Measurements from ENCODE around the gene HBS1L. TPM values are rescaled to one million over a fixed set of nuclear protein-coding genes. Genes with fewer than 3 reads are reported as not detected.

Gene HBS1L
- total RNA-seq, 1 experiment from 2014 or later, result 81.2 TPM

GRCh38 chr6:135054226-135054568, 425 bp downstream of the HBS1L start:
- no peaks in the 10 kb centered on the region for H3K9me3 Mint-ChIP-seq (ENCODE audit: unreplicated experiment)
- no peaks in the 10 kb centered on the region for H3K27me3 Mint-ChIP-seq (ENCODE audit: insufficient read depth, unreplicated experiment)
- H3K4me3 ChIP-seq (ENCODE audit: low read depth, low read length), result peak overlapping the region; percentile 82
- peaks cover 17% of the 10 kb centered on the region for H3K36me3 Mint-ChIP-seq (ENCODE audit: insufficient read depth, unreplicated experiment)
- H3K27ac Mint-ChIP-seq (ENCODE audit: unreplicated experiment), result peak overlapping the region; percentile 94
- TF ChIP-seq, protein P1, sequence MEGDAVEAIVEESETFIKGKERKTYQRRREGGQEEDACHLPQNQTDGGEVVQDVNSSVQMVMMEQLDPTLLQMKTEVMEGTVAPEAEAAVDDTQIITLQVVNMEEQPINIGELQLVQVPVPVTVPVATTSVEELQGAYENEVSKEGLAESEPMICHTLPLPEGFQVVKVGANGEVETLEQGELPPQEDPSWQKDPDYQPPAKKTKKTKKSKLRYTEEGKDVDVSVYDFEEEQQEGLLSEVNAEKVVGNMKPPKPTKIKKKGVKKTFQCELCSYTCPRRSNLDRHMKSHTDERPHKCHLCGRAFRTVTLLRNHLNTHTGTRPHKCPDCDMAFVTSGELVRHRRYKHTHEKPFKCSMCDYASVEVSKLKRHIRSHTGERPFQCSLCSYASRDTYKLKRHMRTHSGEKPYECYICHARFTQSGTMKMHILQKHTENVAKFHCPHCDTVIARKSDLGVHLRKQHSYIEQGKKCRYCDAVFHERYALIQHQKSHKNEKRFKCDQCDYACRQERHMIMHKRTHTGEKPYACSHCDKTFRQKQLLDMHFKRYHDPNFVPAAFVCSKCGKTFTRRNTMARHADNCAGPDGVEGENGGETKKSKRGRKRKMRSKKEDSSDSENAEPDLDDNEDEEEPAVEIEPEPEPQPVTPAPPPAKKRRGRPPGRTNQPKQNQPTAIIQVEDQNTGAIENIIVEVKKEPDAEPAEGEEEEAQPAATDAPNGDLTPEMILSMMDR (IDR thresholded peaks at IDR 0.05; ENCODE audit: insufficient read depth in 1 of 2, low read depth in 1 of 2, low read length in 1 of 2, severe bottlenecking in 1 of 2, unreplicated experiment in 1 of 2), result no peak
- peaks cover 20% of the 10 kb centered on the region for H3K4me1 Mint-ChIP-seq (ENCODE audit: low read depth, unreplicated experiment)
- DNase-seq, result peak in 1 of 2 experiments; percentile 1
- ChIA-PET POLR2A (interaction anchor here (1.0 to 1.2 kb wide), 2 partner anchors 8 to 127 kb away, joined by 4 to 5 read pairs; partner anchors contain the start of gene MYB), CTCF (interaction anchor here (0.6 kb wide), 1 partner anchor 418 kb away, joined by 9 read pairs; no protein-coding TSS in a partner anchor)
- intact Hi-C loops (cut with micrococcal nuclease; ENCODE audit: unreplicated experiment), result loop anchor here (10.0 kb wide), 2 partner anchors 131 to 371 kb away; partner anchors contain the start of gene MYB
- no peaks in the 10 kb centered on the region for H3K27me3 ChIP-seq (replicated peaks; ENCODE audit: control insufficient read depth, insufficient read depth, low read length)
- no peaks in the 10 kb centered on the region for H3K9me3 ChIP-seq
- no peaks in the 10 kb centered on the region for H3K4me1 ChIP-seq
- BruUV-seq (replicated peaks), result no TSS peak
- H3K4me3 Mint-ChIP-seq (ENCODE audit: unreplicated experiment), result peak overlapping the region; percentile 90
- no peaks in the 10 kb centered on the region for H3K36me3 ChIP-seq (ENCODE audit: control insufficient read depth, insufficient read depth, low read length)

DNA sequence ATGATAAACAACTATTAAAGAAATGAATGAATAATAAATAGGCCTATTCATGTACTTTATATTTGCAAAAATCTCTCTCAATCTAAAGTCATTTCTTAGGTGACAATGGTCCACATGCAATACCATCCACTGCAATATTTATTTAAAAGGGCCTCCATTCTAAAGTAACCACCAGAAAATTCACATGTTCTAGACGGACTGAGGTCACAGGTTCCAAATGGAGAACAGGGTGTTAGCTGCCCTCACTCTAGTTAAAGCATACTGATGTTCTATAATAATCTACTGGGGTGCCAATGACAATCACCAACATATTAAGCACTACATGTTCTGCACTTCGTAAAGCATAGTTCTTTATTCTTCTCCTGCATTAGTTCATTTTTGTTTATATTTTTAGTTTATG, 1.2 kb downstream of the HBS1L start:
- TF ChIP-seq, protein P1 (IDR thresholded peaks at IDR 0.05; ENCODE audit: insufficient read depth in 1 of 2, low read depth in 1 of 2, low read length in 1 of 2, severe bottlenecking in 1 of 2, unreplicated experiment in 1 of 2), result no peak
- Mint-ChIP-seq H3K9me3 (ENCODE audit: unreplicated experiment) (no peaks in the 10 kb centered on the region), H3K27ac (ENCODE audit: unreplicated experiment) (no peak overlapping the region), H3K27me3 (ENCODE audit: insufficient read depth, unreplicated experiment) (no peaks in the 10 kb centered on the region), H3K36me3 (ENCODE audit: insufficient read depth, unreplicated experiment) (peaks cover 24% of the 10 kb centered on the region), H3K4me3 (ENCODE audit: unreplicated experiment) (peak overlapping the region; percentile 90), H3K4me1 (ENCODE audit: low read depth, unreplicated experiment) (peaks cover 20% of the 10 kb centered on the region)
- DNase-seq, result no peak
- intact Hi-C loops (cut with micrococcal nuclease; ENCODE audit: unreplicated experiment), result loop anchor here (10.0 kb wide), 2 partner anchors 131 to 371 kb away; partner anchors contain the start of gene MYB
- ChIA-PET POLR2A (no interaction called here), CTCF (no interaction called here)
- Histone ChIP-seq H3K36me3 (ENCODE audit: control insufficient read depth, insufficient read depth, low read length) (no peaks in the 10 kb centered on the region; the same call in 1 of the 2 replicates), H3K9me3 (no peaks in the 10 kb centered on the region), H3K27me3 (replicated peaks; ENCODE audit: control insufficient read depth, insufficient read depth, low read length) (no peaks in the 10 kb centered on the region), H3K4me1 (no peaks in the 10 kb centered on the region), H3K4me3 (ENCODE audit: low read depth, low read length) (peak overlapping the region; percentile 82)
- BruUV-seq (replicated peaks), result TSS peak; percentile 57

GRCh38 chr6:135052939-135053338, 1.7 kb downstream of the HBS1L start:
- intact Hi-C loops (cut with micrococcal nuclease; ENCODE audit: unreplicated experiment), result loop anchor here (10.0 kb wide), 2 partner anchors 132 to 372 kb away; partner anchors contain the start of gene MYB
- Histone ChIP-seq H3K9me3 (no peaks in the 10 kb centered on the region), H3K27me3 (replicated peaks; ENCODE audit: control insufficient read depth, insufficient read depth, low read length) (no peaks in the 10 kb centered on the region), H3K4me1 (no peaks in the 10 kb centered on the region), H3K36me3 (ENCODE audit: control insufficient read depth, insufficient read depth, low read length) (no peaks in the 10 kb centered on the region; the same call in 1 of the 2 replicates), H3K4me3 (ENCODE audit: low read depth, low read length) (no peak overlapping the region)
- TF ChIP-seq, protein P1 (IDR thresholded peaks at IDR 0.05; ENCODE audit: insufficient read depth in 1 of 2, low read depth in 1 of 2, low read length in 1 of 2, severe bottlenecking in 1 of 2, unreplicated experiment in 1 of 2), result no peak
- Mint-ChIP-seq H3K27ac (ENCODE audit: unreplicated experiment) (no peak overlapping the region), H3K36me3 (ENCODE audit: insufficient read depth, unreplicated experiment) (peaks cover 29% of the 10 kb centered on the region), H3K9me3 (ENCODE audit: unreplicated experiment) (no peaks in the 10 kb centered on the region), H3K27me3 (ENCODE audit: insufficient read depth, unreplicated experiment) (no peaks in the 10 kb centered on the region), H3K4me3 (ENCODE audit: unreplicated experiment) (peak overlapping the region; percentile 90), H3K4me1 (ENCODE audit: low read depth, unreplicated experiment) (peaks cover 20% of the 10 kb centered on the region)
- DNase-seq, result no peak
- POLR2A ChIA-PET, result no interaction called here
- CTCF ChIA-PET, result no interaction called here
- no TSS peak for BruUV-seq (replicated peaks)

Measured in Caco-2 (cell line).